Left lobe of liver (tissue), 2 donors: ENCODE measurements around the gene CCDC142. TPM values are rescaled to one million over a fixed set of nuclear protein-coding genes. Genes with fewer than 3 reads are reported as not detected.
"Not testable (repeated sequence)": the region's sequence is repeated elsewhere in the genome, so short reads cannot be mapped to it uniquely, and the experiment has no call there.

ENCODE experiments used
- ATAC-seq: fragments of 200-7000 bp; cut with Tn5 transposase; one replicate; pipeline ENCODE4 v1.9.1; 2020; ENCODE audit warnings: mild to moderate bottlenecking, moderate library complexity
- DNase-seq: peaks from one replicate; pipeline ENCODE4 v3.0.0-alpha.2; 2020; ENCODE audit warnings: low spot score
- total RNA-seq: library from RNA; stranded (reverse); gene quantifications from one replicate; pipeline ENCODE4 v1.2.1, GENCODE V29; 2021
- donor health status: DM: no; HTN: no; CAD: no; lungs with moderate emphysema.
- donor health status: DM: no; HTN: yes; CAD: no.

The CCDC142 gene
- total RNA-seq, 1 donor from 2014 or later, result 14.0 TPM

- DNase-seq (peak; percentile 76), ATAC-seq (peak; percentile 82)
Measured at GRCh38 chr2:74447230-74447999, 35.4 kb downstream of the CCDC142 start.

DNA sequence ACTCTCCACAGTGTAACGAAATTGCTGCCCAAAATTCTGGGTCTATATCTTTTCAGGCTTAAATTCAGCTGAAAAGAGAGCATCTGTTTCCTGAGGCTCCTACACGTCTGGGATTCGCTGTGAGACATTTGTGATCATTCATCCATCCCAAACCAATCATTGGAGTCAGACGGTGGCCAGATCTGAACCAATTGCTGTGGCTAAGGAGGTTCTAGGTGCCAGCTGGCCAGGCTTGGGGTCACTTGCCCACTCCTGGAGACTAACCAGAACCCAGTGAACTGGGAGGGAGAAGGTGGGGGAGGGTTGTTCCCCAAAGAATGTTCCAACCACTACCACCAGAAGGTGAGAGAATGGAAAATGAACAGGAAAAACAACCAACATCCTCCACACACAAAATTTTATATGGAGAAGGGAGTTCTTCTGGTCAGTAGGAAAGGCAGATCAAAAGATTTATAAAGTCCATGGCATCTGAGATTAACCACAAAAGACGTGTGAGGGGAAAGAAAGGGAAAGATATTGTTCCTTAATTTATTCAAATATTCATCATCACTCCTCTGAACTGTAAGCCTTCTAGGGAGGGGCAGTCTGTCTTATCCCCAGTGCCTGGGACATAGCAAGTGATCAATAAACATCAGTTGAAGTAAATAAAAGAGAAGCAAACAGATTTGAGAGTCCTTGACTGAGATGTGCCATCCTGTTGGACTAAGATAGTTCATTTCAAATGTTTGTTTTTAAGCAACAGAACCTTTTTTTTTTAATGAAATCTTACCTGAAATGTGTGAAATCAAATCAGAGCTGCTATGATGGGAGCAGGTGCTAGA, 38.1 kb downstream of the CCDC142 start:
- DNase-seq (no peak), ATAC-seq (no peak)

DNA sequence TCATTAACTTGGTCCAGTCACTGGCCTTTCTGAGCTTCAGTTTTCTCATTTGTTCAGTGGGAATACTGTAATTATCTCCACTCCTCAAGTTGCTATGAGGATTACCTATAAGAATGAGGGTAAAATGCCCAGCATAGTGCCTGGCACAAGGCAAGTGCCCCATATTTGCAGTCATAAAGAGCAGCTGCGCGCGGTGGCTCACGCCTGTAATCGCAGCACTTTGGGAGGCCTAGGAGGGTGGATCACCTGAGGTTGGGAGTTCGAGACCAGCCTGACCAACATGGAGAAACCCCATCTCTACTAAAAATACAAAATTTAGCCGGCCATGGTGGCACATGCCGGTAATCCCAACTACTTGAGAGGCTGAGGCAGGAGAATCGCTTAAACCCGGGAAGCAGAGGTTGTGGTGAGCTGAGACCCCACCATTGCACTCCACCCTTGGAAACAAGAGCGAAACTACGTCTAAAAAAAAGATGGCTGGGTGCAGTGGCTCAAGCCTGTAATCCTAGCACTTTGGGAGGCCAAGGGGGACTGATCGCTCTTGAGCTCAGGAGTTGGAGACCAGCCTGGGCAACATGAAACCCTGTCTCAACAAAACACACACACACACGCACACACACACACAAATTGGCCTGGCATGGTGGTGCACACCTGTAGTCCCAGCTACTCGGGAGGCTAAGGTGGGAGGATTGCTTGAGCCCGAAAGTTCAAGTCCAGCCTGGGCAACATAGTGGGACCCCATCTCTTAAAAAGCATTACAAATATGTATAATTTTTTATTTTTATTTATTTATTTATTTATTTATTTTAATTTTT, 40.1 kb downstream of the CCDC142 start:
- DNase-seq, ATAC-seq: not testable (repeated sequence)

DNA sequence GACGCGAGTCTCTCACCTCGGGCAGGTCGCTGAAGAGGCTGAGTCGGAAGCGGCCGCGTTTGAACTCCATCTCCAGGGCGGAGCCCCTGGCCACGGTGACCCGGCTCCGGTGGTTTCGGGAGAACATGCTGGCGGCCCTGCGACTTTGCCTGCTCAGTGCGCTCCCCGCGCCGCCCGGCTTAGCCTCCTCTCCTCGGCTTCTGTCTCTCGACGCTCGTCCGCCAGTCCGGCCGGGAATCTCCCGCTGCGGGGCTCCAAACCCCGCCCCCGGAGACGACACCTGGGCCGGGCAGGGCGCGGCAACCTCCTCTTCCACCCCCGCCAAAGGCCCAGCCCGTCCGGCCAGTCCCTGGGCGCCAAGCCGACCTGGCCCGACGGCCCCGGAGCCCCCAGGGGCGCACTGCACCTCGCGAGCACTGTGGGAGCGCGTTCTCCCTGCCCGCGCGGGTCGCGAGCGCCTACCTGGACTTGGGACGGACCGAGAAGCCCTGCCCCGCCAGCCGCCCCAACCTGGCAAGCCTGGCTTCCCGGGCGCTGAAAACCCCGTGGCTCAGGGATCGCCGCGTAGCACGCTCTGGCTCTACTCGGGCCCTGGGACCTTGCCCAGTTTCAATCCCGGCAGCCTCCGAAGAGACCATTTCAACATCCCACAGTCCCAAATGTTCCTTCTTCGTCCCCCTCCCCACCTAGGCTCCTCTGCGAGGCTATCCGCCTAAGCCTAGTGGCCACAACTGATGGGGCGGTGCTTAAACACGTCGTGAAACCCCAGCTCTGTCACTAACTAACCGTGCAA, 40.9 kb downstream of the CCDC142 start, which contains the start of gene RTKN:
TSS of gene RTKN (minus strand) at position 248 of the 793 bp plus-strand sequence. CDS start at position 127, 121 bp downstream.
- peak; percentile 89 for DNase-seq
- peak; percentile 71 for ATAC-seq

GRCh38 chr2:74441170-74441689, 41.6 kb downstream of the CCDC142 start:
- DNase-seq (no peak), ATAC-seq (peak; percentile 7)

DNA sequence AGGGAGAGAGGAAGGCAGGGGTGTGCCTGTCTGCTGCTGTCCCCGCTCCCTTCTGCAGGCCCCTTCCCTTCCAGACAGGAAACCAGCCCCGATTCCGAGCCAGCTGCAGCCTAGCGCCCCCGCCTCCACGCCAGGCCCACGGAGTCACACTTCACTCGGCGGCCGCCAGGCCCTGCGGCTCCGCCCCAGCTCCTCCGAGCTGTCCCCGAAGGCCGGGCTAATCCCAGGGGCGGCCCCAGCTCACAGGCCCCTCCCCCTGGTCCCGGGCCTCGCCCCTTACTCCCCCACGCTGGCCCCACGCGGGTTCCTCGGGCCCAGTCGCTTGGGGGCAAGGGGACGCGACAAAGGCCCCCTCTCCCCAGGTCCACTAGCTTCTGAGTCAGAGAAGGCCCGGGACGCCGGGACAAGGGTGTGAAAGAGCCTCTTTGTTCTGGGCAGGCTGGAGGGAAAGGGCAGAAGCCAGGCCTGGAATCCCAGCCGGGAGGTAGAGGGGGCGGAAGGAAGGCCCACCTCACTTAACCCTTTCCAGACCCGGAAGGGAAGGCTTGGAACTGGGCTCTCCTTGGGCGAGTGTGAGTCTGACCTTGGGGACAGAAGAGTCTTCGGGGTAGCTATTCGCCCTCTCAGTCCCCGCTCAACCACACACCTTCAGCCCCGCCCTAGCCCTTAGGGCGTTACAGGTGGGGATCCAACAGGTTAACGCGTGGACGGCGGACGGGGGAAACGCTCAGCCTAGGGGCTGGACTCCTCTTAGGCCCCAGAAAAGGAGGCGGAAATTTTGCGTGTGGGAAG, 42.2 kb downstream of the CCDC142 start:
- DNase-seq (peak; percentile 89), ATAC-seq (peak; percentile 80)

DNA sequence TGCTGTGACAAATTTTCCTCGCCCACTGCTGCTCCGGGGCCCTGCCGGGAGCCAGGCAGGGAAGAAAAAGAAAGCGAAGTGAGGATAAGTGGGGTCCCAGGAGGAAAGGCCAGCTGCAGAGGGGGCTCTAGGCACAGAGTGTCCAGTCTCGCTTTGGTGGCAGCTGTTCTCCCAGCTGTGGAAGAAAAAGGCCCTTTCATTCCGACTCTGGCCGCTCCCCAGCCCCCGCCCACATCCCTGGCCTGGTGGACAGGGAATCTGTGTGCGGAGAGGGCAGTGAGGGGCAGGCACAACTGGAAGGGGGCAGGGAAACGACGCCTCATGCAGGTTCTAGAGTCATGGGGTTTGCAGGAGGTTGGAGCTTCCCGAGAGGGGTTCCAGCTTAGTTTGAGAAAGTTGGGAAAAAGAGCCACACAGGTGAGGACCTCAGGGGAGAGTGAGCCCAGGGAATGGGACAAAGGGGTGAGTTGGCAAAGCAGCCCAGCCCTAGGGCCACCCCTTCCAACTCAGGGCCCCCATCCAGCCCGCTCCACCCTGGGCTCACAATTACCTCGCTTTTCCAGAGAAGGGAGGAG, 42.9 kb downstream of the CCDC142 start:
- no peak for DNase-seq
- peak; percentile 21 for ATAC-seq

DNA sequence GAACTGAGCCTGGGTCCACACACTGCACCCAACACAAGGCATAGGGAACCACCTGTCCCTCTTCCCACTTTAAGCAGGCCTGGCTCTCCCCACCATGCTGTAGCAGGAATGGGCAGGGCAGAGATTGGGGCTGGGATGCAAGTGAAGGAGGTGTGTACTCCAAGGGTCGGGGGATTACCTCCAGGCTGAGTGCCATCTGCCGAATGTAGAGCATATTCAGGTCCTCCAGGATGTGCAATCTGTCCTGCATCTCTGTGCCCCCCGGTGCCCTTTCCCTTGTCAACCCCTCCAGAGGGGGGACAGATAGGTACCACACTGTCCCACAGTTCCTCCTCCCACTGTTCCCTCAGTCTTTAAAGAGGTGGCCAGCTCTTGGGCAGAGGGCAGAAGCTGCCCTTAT, 43.4 kb downstream of the CCDC142 start:
- ATAC-seq, result no peak
- DNase-seq, result no peak

DNA sequence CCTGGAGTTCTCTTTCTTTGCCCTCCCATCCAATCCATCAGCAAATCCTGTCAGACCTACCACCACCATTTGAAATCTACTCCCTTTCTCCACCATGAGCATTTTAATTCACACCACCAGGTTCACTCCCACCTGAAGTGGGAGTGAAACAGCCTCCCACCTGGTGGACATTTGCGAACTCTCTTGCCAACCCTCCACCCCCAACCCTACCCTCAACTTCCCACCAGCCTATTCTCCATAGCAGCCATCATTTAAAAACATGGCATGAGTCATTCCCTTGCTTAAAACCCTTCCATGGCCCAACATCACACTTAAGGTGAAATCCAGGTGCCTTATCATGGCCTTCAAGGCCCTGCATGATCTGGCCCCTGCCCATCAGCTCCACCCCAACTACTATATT, 44.5 kb downstream of the CCDC142 start:
- ATAC-seq, result no peak
- DNase-seq, result no peak

DNA sequence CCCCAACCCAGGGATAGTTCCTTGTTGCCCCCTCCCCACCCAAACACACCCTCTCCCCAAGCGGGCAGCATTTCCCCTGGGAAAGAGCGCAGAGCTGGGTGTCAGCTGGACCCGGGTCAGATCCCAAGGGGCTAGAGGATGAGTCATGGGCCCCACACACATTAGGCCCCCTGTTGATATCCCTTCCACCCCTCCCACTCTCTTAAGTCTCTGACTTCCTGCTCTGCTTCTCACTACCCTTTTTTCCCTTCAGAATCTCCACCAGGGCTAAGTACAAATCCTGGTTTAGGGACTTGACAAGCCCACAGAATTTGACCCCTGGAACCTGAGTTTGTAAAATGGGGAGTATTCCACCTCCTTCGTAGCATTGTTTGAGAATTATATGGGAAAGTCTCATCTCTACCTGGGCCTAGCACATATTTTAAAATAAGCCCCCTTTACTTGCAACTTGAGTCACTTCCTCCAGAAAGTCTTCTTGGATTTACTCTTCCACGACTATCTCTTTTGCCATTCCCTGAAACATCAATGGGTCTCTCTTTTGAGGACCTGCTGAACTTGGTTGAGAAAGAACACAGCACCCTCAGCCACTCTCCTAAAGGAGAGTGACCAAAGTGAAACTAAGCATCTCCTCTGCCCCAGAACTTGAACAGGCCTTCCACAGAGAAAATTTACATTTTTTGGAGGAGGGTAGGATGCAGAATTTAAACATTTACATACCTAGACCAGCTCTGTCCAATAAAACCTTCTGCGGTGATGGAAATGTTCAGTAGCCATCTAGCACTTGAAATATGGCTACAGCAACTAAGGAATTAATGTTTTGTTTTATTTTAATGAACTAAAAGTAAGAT, 45.7 kb downstream of the CCDC142 start:
- DNase-seq (no peak), ATAC-seq (no peak)

DNA sequence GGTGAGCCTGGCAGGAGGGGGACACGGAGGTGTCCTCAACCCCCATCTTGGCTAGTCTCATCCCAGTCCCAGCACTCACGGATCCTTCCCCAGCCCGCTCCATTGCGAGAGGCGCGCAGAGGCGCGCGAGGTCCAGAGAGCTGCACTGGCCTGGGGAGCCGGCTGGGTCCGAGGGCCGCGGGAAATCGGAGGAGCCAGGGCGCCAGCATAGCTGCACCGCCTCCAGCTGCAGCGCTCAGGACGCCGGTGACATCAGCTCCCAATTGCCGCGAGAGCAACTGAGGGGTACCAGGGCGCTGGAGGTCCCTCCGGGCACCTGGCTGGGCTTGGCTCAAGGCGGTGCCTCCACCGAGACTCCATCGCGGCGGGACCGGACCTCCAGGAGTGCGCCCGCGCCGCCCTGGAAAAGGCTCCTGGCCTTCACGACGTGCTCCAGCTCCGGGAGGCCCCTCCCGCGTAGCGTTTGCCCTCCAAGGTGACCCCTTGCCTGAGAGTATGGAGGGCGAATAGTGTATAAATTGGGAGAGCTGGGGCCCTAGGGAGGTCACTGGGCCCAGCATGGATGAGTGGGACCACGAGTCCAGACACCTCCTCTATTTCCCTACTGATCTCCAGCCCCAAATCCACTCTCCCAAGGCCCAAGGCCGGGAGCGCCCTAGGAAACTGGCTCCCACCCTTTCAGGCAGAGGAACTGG, 46.5 kb downstream of the CCDC142 start:
- no peak for DNase-seq
- ATAC-seq, result no peak

- peak; percentile 51 for ATAC-seq
- no peak for DNase-seq
Measured at GRCh38 chr2:74430502-74430901, 52.3 kb downstream of the CCDC142 start.

DNA sequence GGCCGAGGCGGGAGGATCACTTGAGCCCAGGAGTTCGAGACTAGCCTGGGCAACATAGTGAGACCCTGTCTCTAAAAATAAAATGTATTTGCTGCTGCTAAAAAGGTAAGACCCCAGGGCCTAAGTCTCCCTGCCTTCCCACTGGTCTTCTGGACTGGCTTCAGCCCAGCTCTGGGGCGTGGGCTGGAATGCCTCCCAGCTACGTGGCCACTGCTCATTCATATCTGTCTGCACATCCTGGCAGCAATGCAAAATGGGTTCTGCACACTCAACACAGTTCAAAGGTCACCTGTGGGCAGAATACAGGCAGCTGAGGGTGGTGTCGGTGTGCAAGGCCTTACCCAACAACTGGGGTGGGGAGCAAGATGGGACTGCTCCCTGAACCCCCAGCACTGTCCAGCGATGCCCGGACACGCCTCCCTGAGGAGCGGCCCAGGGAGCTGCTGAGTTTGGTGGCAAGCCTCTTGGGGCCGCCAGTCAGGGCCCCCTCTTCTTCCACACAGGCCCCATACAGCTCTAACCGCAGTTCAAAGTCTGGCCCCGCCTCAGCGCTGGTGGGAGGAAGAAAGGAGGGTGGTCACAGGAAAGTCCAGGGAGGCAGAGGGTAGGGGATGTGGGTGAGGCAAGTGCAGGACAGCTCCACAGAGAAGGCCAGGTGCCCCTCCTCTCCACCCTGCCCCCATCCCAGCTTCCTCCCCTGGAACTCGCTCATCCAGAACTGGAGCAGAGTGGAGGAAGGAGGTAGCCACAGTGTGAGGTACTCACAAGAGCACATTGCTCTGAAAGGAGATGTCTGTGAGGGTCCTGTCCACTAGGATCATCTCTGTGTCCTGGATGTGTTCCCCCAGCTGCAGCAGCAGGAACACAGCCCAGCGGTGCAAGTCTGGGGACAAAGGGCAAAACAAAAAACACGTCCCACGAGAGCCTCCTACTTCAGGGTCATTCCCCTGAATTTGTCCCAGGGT, 53.0 kb downstream of the CCDC142 start:
- ATAC-seq (peak; percentile 82), DNase-seq (peak; percentile 92)

DNA sequence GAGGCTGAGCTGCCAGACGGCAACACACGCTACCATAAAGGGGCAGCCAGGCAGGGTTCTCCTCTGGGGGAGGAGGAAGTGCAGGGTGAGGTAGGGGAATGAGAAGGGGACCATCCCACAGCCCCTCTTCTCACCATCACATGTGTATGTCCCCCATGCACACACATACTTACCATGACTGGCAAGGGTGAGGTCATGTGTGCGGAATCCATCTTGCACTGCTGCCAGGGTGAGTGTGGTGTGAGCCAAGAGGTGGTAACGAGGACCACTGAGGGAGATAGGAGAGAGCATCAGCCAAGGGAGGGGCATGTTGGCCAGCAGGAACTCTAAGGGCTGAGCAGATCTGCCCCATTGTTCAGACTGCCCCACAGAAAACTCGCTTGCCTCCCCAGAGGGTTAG, 54.1 kb downstream of the CCDC142 start:
- ATAC-seq (no peak), DNase-seq (no peak)

DNA sequence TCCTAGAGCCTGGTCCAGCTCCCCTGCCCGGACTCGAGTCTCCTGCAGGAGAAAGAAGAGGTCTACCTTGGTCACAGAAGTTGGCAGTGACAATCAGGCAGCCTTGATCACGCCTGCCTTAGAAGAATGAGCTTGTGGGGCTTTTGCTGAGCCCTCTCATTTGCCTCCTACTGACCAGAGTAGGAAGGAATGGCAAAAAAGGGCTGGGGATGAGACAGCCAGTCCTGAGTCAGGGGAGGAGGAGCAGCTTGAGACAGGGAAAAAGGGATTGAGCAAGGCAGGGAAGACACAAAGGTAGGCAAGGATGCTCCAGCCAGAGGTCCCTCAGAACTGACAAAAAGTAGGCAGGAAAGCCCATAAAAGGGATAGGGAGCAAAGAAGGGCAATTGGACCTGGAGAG, 55.2 kb downstream of the CCDC142 start:
- no peak for DNase-seq

GRCh38 chr2:74426181-74426758, 56.5 kb downstream of the CCDC142 start:
- DNase-seq (no peak), ATAC-seq (no peak)

More for the DNA sequence above, 55.2 kb downstream of the CCDC142 start:
- ATAC-seq, result no peak
